Esophagus muscularis mucosa (tissue), 3 donors: ENCODE results near the gene DUOXA1.

Experiments
- POLR2A ChIP-seq: fragments of 450-650 bp; IDR thresholded peaks from one replicate; pipeline ENCODE4 v1.6.1; 2017; ENCODE audit warnings: antibody characterized with exemption, moderate library complexity, mild to moderate bottlenecking, low read depth
- TF ChIP-seq, protein P1 (sequence below), 3 experiments: fragments of 200-600 bp in 2 of 3; fragments of 450-650 bp in 1 of 3; sonication (generic) in 2 of 3; IDR thresholded peaks; one replicate each; pipeline ENCODE4 v1.5.1; 2017 to 2019; ENCODE audit warnings: antibody characterized with exemption in 3 of 3, mild to moderate bottlenecking in 2 of 3, moderate library complexity in 1 of 3

DNA sequence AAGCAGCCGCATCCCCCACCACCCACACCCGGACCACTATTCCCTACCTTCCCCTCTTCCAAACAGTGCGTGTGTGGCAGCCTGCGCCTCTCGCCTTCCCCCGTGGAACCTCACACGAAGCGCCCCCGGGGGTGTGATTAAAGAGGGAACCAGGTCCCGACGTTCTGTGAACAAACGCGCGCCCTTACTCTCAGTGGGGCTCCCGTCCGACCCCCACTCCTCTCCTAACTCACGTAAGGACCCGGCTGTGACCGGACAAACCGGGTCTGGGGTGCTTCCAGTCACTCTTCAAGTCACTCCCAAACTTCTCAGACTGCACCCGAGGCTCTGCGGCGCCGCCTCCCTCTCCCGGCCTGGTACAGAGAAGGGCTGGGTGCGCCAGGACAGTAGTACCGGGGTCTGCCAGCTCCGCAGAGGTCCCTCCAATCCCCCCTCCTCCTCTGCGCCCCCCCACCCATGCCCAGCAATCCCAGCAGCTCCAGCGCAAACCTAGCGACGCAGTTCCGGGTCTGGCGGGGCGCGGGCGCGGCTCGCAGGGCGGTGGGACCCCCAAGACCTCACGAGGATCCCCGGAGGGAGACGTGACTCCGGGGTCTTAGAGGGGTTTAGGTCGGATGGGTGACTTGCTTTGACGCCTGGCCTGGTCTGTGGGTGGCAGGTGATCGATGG is 574 bp downstream of the DUOXA1 start:
- no peak for TF ChIP-seq POLR2A
- TF ChIP-seq, protein P1, sequence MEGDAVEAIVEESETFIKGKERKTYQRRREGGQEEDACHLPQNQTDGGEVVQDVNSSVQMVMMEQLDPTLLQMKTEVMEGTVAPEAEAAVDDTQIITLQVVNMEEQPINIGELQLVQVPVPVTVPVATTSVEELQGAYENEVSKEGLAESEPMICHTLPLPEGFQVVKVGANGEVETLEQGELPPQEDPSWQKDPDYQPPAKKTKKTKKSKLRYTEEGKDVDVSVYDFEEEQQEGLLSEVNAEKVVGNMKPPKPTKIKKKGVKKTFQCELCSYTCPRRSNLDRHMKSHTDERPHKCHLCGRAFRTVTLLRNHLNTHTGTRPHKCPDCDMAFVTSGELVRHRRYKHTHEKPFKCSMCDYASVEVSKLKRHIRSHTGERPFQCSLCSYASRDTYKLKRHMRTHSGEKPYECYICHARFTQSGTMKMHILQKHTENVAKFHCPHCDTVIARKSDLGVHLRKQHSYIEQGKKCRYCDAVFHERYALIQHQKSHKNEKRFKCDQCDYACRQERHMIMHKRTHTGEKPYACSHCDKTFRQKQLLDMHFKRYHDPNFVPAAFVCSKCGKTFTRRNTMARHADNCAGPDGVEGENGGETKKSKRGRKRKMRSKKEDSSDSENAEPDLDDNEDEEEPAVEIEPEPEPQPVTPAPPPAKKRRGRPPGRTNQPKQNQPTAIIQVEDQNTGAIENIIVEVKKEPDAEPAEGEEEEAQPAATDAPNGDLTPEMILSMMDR (IDR thresholded peaks at IDR 0.05), result no peak
